NCI-H2196 (cell line): Measurements from ENCODE around the gene TMEM184A.

ENCODE experiments used
- DNase-seq: peaks from one replicate; lab custom pipeline; 2025; ENCODE audit not compliant: unreplicated experiment; lab: John Stamatoyannopoulos, UW

TMEM184A gene

GRCh38 chr7:1569016-1569415 lies 13.0 kb upstream of the TMEM184A start:
- DNase-seq, result peak; percentile 37

DNA sequence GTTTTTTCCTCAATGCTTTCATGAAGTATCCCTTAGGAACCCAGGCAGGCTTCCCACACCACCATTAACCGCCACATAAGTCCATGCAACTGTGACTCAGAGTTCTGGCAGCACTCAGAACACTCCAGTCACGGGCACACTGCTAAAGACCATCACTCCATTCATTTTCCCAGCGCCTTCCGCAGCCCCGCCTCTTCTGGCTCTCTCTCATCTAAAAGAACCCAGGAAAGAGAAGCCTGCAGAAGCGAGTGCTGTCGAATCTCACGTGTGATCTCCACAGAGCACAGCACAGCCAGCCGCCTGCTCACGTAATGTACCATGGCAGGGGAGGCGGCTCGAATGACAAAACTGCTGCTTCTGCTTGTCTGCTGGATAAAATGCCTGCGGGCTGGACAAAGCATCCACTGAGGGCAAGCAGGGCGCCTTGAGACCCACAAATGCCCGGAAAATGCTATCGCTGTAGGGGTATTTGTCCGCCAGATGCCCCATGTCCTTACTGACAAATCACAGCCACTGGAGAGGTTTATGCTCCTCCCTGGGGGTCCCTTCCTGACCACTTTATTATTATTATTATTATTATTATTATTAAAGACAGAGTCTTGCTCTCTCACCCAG lies 12.0 kb upstream of the TMEM184A start:
- no peak for DNase-seq

GRCh38 chr7:1567049-1567771 lies 11.2 kb upstream of the TMEM184A start:
- no peak for DNase-seq

GRCh38 chr7:1566687-1567048 lies 10.7 kb upstream of the TMEM184A start:
- no peak for DNase-seq

- no peak for DNase-seq
Observed at GRCh38 chr7:1564603-1565022, 8.6 kb upstream of the TMEM184A start.

DNA sequence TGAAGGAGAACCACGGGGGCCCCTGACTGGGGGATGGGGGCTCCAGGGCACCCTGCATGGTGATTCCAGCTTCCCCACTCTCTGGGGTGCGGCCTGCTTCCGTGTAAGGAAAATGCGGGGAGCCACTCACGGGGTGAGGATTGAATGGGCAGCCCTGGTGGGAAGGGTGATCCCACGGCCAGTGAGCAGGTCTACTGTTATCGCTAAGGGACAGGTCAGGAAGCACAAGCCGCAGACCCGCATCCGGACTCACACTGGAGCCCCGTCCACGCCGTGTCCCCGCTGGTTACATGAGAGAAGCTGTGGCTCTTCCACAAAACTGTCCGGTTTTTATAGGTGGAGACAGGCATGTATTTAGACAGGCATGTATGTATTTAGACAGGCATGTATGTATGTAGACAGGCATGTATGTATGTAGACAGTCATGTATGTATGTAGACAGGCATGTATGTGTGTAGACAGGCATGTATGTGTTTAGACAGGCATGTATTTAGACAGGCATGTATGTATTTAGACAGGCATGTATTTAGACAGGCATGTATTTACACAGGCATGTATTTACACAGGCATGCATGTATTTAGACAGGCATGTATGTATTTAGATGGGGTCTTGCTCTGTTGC lies 8.1 kb upstream of the TMEM184A start:
- DNase-seq, result no peak

- DNase-seq, result no peak
Observed at GRCh38 chr7:1562597-1563051, 6.6 kb upstream of the TMEM184A start.

- no peak for DNase-seq
Observed at GRCh38 chr7:1562116-1562515, 6.1 kb upstream of the TMEM184A start.

GRCh38 chr7:1561036-1561940 lies 5.3 kb upstream of the TMEM184A start:
- no peak for DNase-seq

- DNase-seq, result no peak
Observed at GRCh38 chr7:1560620-1561031, 4.6 kb upstream of the TMEM184A start.

GRCh38 chr7:1559626-1560590 lies 3.9 kb upstream of the TMEM184A start:
- no peak for DNase-seq

GRCh38 chr7:1558841-1559625 lies 3.0 kb upstream of the TMEM184A start:
- DNase-seq, result no peak

DNA sequence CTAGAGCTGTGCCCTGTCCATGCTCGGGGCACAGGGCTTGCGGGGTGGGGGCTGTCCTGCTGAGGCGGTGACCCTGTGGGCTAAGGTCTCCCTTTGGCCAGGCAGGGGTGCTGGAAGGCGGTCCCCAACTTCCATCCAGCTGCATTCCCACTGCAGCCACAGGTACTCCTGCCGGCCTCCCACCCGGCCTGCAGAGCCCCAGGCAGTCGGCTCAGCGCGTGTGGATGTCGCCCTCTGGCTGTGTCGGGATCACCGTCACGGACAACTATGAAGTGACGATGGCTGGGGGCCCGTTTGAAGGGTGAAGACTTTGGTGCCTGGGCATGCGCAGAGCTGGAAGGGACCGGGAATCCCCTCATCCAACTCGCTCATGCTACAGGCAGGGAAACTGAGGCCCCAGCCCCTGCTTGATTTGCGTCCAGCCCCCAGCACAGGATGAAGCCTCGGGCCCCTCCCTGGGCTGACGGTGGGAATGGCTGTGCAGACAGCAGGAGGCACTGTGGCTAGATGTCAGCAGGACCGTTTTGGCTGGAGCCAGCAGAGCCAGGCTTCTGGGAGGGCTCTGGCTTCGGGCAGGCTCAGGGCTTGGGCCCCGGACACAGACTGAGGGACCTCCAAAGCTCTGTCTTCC lies 2.3 kb upstream of the TMEM184A start:
- peak; percentile 15 for DNase-seq

DNA sequence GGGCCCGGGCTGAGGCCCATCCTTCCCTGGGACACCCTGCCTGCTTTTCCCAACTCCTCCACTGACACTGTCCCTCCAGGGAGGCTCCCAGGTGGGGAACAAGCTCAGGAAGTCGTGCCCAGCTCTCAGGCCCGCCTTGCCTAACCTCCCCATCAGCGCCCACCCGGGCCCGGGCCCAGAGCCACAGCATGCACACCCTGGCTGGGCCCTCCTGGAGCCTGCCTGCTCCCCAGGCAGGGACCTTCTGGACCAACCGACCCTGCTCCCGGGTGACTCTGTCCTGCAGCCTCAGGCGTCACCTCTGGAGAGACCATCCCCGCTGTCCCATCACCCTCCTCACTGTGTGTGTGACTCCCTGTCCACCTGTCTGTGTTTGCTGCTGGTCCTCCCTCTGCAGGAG lies 1.8 kb upstream of the TMEM184A start:
- DNase-seq, result no peak

DNA sequence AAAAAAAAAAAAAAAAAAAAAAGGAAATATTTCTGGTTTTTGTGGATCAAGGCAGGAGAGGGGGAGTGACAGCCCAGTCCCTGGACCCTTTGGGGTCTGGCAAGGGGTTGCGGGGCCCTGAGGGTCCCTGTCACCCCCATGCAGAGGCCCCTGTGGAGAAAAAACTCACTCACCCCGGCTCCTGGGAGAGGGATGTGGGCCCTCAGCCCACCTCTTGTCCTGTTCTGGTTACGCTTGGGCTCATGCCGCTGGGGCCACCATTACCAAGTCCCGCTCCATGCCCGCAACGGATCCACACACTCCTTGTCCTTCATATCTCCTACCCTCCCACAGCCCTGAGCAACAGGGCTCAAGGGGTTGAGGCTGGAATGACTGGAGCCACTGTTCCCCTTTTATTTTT lies 1.0 kb upstream of the TMEM184A start:
- no peak for DNase-seq

- peak; percentile 77 for DNase-seq
Observed at GRCh38 chr7:1555046-1555812, 776 bp downstream of the TMEM184A start.

GRCh38 chr7:1554333-1555045 lies 1.5 kb downstream of the TMEM184A start:
- no peak for DNase-seq
